GM12878 (cell line): ENCODE results near the gene LAS1L. TPM values are rescaled to one million over a fixed set of nuclear protein-coding genes. Genes with fewer than 3 reads are reported as not detected.

Source experiments
- ATAC-seq: fragments of 200-7000 bp; cut with Tn5 transposase; 3 replicates; pipeline ENCODE4 v1.9.1; 2020; ENCODE audit warnings: mild to moderate bottlenecking, moderate library complexity
- BruUV-seq: library from RNA; stranded (reverse); fragments of 400-500 nt; replicated peaks from 2 replicates; lab custom pipeline; 2021; lab: Mats Ljungman, UMichigan
- CTCF ChIA-PET: fragments of 300-600 bp; sonication (Branson Sonifier 250); formaldehyde crosslinking; extraction: SDS; loops from one replicate; lab custom pipeline; 2021; ENCODE audit warnings: inconsistent platforms; lab: Yijun Ruan, JAX
- POLR2A ChIA-PET: fragments of 350-600 bp; formaldehyde crosslinking; extraction: SDS; loops from one replicate; lab custom pipeline; 2021; ENCODE audit warnings: inconsistent platforms; lab: Charles Lee
- RAD21 ChIA-PET: fragments of 300-600 bp; sonication (Branson Sonifier 250); formaldehyde crosslinking; loops from one replicate; lab custom pipeline; 2023; ENCODE audit warnings: antibody characterized with exemption; ENCODE audit not compliant: unreplicated experiment; lab: Charles Lee
- SMC1A ChIA-PET: fragments of 300-600 bp; sonication (Branson Sonifier 250); formaldehyde crosslinking; loops from one replicate; lab custom pipeline; 2023; ENCODE audit not compliant: unreplicated experiment, uncharacterized antibody; lab: Charles Lee
- DNase-seq: peaks from one replicate; pipeline ENCODE4 v3.0.0-alpha.2; 2011; ENCODE audit warnings: low read depth, low spot score
- FAIRE-seq: peaks from 3 replicates; lab custom pipeline; 2011; peaks lifted over from hg19 to GRCh38; lab: Jason Lieb, UNC
- H2AFZ ChIP-seq: 2 replicates; pipeline ENCODE4 v1.6.0; 2011; ENCODE audit warnings: low read depth, low read length, control low read depth; ENCODE audit not compliant: control insufficient read depth
- H3K27ac ChIP-seq: 2 replicates; pipeline ENCODE4 v1.5.1; 2011; ENCODE audit warnings: control low read depth; ENCODE audit not compliant: control insufficient read depth, insufficient read depth
- H3K27me3 ChIP-seq, 2 experiments: replicated peaks in 1 of 2; 2 replicates each; pipeline versions ENCODE4 v1.6.0 to v1.6.1; 2011; ENCODE audit warnings: low read length in 1 of 2; ENCODE audit not compliant: control insufficient read depth in 2 of 2, insufficient read depth in 2 of 2
- H3K36me3 ChIP-seq, 2 experiments: 2 replicates each; pipeline ENCODE4 v1.5.1; 2011; ENCODE audit warnings: low read length in 1 of 2; ENCODE audit not compliant: control insufficient read depth in 2 of 2, insufficient read depth in 2 of 2
- H3K4me1 ChIP-seq: 2 replicates; pipeline ENCODE4 v1.6.1; 2011; ENCODE audit warnings: mild to moderate bottlenecking, low read length, moderate library complexity, mixed read lengths; ENCODE audit not compliant: control insufficient read depth, insufficient read depth
- H3K4me2 ChIP-seq: 2 replicates; pipeline ENCODE4 v1.6.0; 2011; ENCODE audit warnings: control low read depth; ENCODE audit not compliant: control insufficient read depth, insufficient read depth
- H3K4me3 ChIP-seq: fragments of 200-600 bp; sonication (generic); 2 replicates; pipeline ENCODE4 v1.5.1; 2016
- H3K79me2 ChIP-seq: 2 replicates; pipeline ENCODE4 v1.6.0; 2011; ENCODE audit warnings: low read length; ENCODE audit not compliant: control insufficient read depth, insufficient read depth
- H3K9ac ChIP-seq: 2 replicates; pipeline ENCODE4 v1.8.0; 2011; ENCODE audit warnings: low read length, control low read depth, mixed read lengths; ENCODE audit not compliant: control insufficient read depth, insufficient read depth
- H3K9me3 ChIP-seq: replicated peaks from 3 replicates; pipeline ENCODE4 v1.5.1; 2011; ENCODE audit warnings: mild to moderate bottlenecking, low read length; ENCODE audit not compliant: control insufficient read depth, insufficient read depth
- H4K20me1 ChIP-seq: 2 replicates; pipeline ENCODE4 v1.6.0; 2011; ENCODE audit not compliant: control insufficient read depth, insufficient read depth
- ATF2 ChIP-seq: IDR thresholded peaks from 2 replicates; pipeline ENCODE4 v1.6.1; 2012; ENCODE audit warnings: low read length, inconsistent platforms
- BCLAF1 ChIP-seq: fragments of 450-650 bp; IDR thresholded peaks from 2 replicates; pipeline ENCODE4 v1.6.1; 2017; ENCODE audit warnings: antibody characterized with exemption, mild to moderate bottlenecking, moderate library complexity
- EGR1 ChIP-seq, 2 experiments: IDR thresholded peaks; 1 replicate in 1 of 2; 2 replicates in 1 of 2; pipeline ENCODE4 v1.6.1; 2011 to 2012; ENCODE audit warnings: low read depth in 2 of 2, low read length in 2 of 2, borderline replicate concordance in 1 of 2, mild to moderate bottlenecking in 1 of 2, moderate library complexity in 1 of 2
- MEF2A ChIP-seq: IDR thresholded peaks from 2 replicates; pipeline ENCODE4 v1.6.1; 2011; ENCODE audit warnings: low read depth, mild to moderate bottlenecking, low read length, moderate library complexity; ENCODE audit not compliant: insufficient read depth
- NFXL1 ChIP-seq: fragments of 450-650 bp; IDR thresholded peaks from 2 replicates; pipeline ENCODE4 v1.6.1; 2017; ENCODE audit warnings: antibody characterized with exemption, mild to moderate bottlenecking, borderline replicate concordance
- NR2F1 ChIP-seq: fragments of 450-650 bp; conservative IDR thresholded peaks from 2 replicates; pipeline ENCODE4 v1.6.1; 2017; ENCODE audit warnings: mild to moderate bottlenecking
- PAX8 ChIP-seq: fragments of 450-650 bp; IDR thresholded peaks from 2 replicates; pipeline ENCODE4 v1.6.1; 2017; ENCODE audit warnings: mild to moderate bottlenecking, moderate library complexity
- PBX3 ChIP-seq: IDR thresholded peaks from 2 replicates; pipeline ENCODE4 v1.6.1; 2011; ENCODE audit warnings: mild to moderate bottlenecking, low read depth, low read length, moderate library complexity; ENCODE audit not compliant: insufficient replicate concordance
- PRDM15 ChIP-seq: fragments of 450-650 bp; formaldehyde crosslinking; IDR thresholded peaks from 2 replicates; pipeline ENCODE4 v1.4.0; 2020; ENCODE audit warnings: mild to moderate bottlenecking, moderate library complexity
- RCOR1 ChIP-seq: conservative IDR thresholded peaks from 2 replicates; pipeline ENCODE4 v1.6.1; 2012; ENCODE audit warnings: low read depth, low read length, improper control_type of control experiment
- ZNF217 ChIP-seq: fragments of 450-650 bp; IDR thresholded peaks from 2 replicates; pipeline ENCODE4 v1.6.1; 2017; ENCODE audit warnings: antibody characterized with exemption, mild to moderate bottlenecking
- WGBS: methylation state at CpG from one replicate; pipeline ENCODE4 v1.1.6; 2016; ENCODE audit warnings: low lambda C conversion rate; ENCODE audit not compliant: insufficient replicate concordance, insufficient coverage; ENCODE audit errors: missing lambda C conversion rate; 5-methylcytosine and 5-hydroxymethylcytosine counted together
- in situ Hi-C: fragments of 300-500 bp; cut with MboI; formaldehyde crosslinking; loops from 9 replicates; pipeline ENCODE4 v1.14.3; 2018; ENCODE audit warnings: mixed read lengths
- intact Hi-C: fragments of 100-400 bp; cut with micrococcal nuclease; formaldehyde crosslinking; loops from one replicate; pipeline ENCODE4 v1.14.2; 2022; ENCODE audit not compliant: unreplicated experiment
- polyA plus RNA-seq, 11 experiments: library from polyadenylated mRNA; depleted of rRNA in 4 of 11; unstranded in 6 of 11; stranded (reverse) in 5 of 11; fragments of >200 nt; fragmentation: Nextera tagmentation in 4 of 11; fragmentation: Illumina TruSeq in 1 of 11; extraction: Ambion mirVana in 4 of 11; extraction: Trizol in 1 of 11; gene quantifications; 1 replicate in 1 of 11; 2 replicates in 10 of 11; pipeline versions ENCODE4 v1.2.1 to v1.2.3, GENCODE V29; 2011 to 2016; ENCODE audit warnings: inconsistent platforms in 2 of 11, missing spikeins in 2 of 11, low read depth in 1 of 11
- total RNA-seq, 4 experiments: library from RNA; depleted of rRNA in 3 of 4; stranded (reverse); fragments of >200 nt in 3 of 4; fragmentation: Illumina TruSeq in 1 of 4; extraction: Trizol in 1 of 4; gene quantifications; 2 replicates each; pipeline versions ENCODE4 v1.2.1 to v1.2.3, GENCODE V29; 2013 to 2021

LAS1L gene
- total and polyA plus RNA-seq, 10 of the 15 experiments (the other 5 are each of a cell fraction or from before 2014, with no cell fraction given), result 27.4 to 100 (median 56.4) TPM

- FAIRE-seq, result no peak
- TF ChIP-seq MEF2A (no peak), NR2F1 (no peak), RCOR1 (no peak), EGR1 (IDR thresholded peaks at IDR 0.05; ENCODE audit: borderline replicate concordance in 1 of 2, low read depth in 2 of 2, low read length in 2 of 2) (no peak), ZNF217 (no peak), NFXL1 (no peak), PRDM15 (no peak), PAX8 (no peak), PBX3 (no peak), ATF2 (no peak), BCLAF1 (no peak)
These were observed 17.1 kb upstream of the LAS1L start for GRCh38 chrX:65551489-65552339.

More at GRCh38 chrX:65551489-65552339, 17.1 kb upstream of the LAS1L start:
- H3K9me3 ChIP-seq, result no peaks in the 10 kb centered on the region; the same call in 2 of the 3 replicates
- no peaks in the 10 kb centered on the region for H3K79me2 ChIP-seq
- no peak for DNase-seq
- H3K9ac ChIP-seq, result no peak overlapping the region
- H4K20me1 ChIP-seq, result no peaks in the 10 kb centered on the region
- no TSS peak for BruUV-seq
- no peak overlapping the region for H3K4me3 ChIP-seq
- no peak overlapping the region for H2AFZ ChIP-seq
- ChIA-PET RAD21 (no interaction called here), POLR2A (no interaction called here), SMC1A (no interaction called here), CTCF (no interaction called here)
- intact Hi-C loops (no loop called here), in situ Hi-C loops (no loop called here)
- ATAC-seq, result no peak
- H3K4me2 ChIP-seq, result no peak overlapping the region
- no peaks in the 10 kb centered on the region for H3K27me3 ChIP-seq
- WGBS, result 76% methylated on average over 60 of the region's 62 CpGs
- no peak overlapping the region for H3K27ac ChIP-seq
- H3K4me1 ChIP-seq, result no peaks in the 10 kb centered on the region
- H3K36me3 ChIP-seq, result no peaks in the 10 kb centered on the region
